HG03066 (cell line): ENCODE data around the gene SOX15.
"Not testable (repeated sequence)": the region's sequence is repeated elsewhere in the genome, so short reads cannot be mapped to it uniquely, and the experiment has no call there.

ENCODE experiments used
- ATAC-seq: cut with Tn5 transposase; IDR thresholded peaks from one replicate; pipeline ENCODE4 v1.9.1; 2021; ENCODE audit warnings: low read depth; ENCODE audit not compliant: unreplicated experiment

Gene SOX15

GRCh38 chr17:7611635-7612293, 21.9 kb upstream of the SOX15 start:
- ATAC-seq = no peak

DNA sequence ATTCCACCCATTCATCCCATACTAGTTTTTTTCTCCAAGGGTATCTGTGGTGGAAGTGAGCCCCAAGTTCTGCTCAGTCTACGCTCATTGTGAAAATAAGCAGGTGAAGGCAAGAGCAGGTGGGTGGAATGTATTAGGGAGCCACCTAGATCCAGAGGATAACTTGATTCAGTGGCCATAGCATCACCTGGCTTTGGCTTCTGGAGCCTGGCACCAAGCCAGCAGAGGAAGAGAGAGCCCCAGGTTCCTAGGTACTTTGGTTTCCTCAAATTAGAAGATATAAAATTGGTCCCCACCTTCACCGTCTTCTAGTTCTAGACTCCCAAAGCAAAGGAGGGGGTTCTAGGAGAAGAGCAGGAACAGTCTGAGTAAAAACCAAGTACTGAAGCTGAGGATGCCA, 20.7 kb upstream of the SOX15 start:
- ATAC-seq = no peak

GRCh38 chr17:7606280-7606679, 16.4 kb upstream of the SOX15 start:
- no peak for ATAC-seq

- not testable (repeated sequence) for ATAC-seq
These were observed 7.7 kb upstream of the SOX15 start for GRCh38 chr17:7597561-7597960.

DNA sequence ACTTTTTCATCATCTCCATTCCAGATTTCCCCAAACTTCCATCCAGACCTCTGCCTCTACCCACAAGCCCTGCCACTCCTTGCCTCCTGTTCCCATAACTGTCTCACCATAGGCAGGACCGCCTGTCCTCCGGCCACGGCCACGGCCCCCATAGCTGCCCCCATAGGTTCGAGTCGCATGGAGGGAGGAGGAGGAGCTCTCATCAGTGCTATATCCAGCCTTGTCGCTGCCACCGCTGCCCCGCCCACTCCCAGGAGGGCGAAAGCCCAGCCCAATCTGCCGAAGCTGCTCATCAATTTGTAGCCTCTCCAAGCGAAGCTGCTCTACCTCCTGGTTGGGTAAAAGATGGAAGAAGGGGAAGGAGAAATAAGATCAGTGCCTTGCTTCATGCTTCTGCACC, 3.4 kb upstream of the SOX15 start:
- no peak for ATAC-seq

GRCh38 chr17:7592422-7593021, 2.6 kb upstream of the SOX15 start:
- ATAC-seq = no peak

GRCh38 chr17:7591596-7591995, 1.7 kb upstream of the SOX15 start:
- ATAC-seq = no peak

DNA sequence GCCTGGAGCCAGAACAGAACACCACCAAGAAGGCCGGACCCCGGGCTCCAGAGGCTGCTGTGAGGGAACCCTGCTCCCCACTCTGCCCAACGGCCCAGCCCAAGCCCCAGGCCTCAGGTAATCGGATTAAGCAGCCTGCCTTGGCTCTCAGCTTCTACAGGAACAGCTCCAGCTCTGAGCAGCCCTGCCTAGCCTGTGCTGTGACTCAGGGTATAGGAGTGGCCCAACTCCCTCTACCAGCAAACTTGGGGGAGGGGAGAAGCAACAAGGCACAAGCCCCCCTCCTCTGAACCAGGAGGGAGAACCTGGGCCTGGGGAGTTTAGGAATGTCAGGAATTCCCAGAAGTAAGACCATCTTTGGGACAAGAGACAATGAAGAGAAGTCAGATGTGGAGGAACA, 849 bp upstream of the SOX15 start:
- ATAC-seq = no peak

- no peak for ATAC-seq
These were observed 558 bp downstream of the SOX15 start for GRCh38 chr17:7589204-7589868.

GRCh38 chr17:7588553-7589203, 1.2 kb downstream of the SOX15 start:
- ATAC-seq = no peak

DNA sequence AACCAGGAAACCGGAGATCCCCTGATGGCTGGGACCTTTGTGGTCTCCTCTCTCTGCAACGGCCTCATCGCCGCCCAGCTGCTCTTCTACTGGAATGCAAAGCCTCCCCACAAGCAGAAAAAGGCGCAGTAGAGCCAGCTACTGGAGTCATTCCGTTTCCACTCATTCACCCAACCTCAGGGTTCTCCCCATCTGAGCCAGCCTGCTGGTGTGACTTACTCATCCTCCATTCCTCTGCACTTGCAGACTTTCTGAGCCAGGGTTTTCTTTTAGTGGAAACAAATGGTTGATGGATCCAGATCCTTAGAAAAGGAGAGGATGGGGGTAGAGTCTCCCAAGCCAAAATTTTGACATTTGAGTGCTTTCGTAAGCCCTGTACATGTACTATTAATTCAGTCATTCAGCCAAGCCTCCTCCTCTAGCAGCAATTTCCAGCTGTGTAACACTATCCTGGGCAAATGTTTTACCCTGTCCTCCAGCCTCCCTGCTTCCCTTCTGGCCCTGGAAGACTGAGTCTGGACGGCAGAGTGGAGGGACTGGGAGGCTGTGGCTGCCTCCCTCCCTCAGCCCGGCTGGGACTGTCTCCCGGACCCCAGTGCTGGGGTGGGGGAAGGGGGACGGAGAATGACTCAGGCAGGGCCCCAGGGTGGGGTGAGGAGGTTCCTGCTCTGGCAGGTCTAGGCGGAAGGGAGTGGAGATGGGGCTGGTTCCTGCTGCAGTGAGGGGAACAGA, 2.3 kb downstream of the SOX15 start:
- no peak for ATAC-seq

- no peak for ATAC-seq
These were observed 3.0 kb downstream of the SOX15 start for GRCh38 chr17:7586673-7587419.

DNA sequence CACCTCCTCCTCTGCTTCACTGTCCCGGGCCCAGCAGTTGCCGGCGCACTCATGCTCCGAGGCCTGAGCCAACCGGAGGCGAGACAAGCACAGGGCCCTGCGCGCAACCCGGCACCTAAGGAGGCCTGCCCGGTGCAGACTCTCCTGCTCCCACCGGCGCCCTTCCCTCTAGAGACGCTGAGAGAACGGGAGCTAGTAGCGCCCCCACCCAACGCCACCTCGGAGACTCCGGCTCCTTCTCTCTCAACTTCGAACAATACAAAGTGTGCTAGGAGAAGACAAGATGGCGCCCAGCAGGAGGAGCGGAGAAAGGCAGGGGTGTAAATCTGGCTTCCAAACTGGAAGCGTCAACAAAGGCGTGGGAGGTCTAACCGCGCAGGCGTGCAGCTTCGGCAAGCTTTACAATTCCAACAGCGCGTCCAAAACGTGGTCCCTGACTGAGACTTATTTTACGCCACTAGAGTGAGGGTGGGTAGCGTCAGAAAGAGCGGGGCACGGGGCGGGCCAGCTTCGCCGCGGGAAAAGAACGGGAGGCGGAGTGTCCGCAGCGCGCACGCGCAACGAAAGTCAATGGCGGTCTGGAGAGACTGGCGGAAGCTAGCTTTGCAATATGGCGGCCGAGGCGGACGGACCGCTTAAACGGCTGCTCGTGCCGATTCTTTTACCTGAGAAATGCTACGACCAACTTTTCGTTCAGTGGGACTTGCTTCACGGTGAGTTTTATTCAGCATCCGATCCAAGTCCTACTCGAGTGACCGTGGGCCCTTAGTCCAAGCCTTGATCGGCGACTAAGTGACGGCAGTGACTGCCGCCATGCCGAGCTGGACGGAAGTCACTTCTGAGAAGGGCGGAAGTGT, 6.4 kb downstream of the SOX15 start, which contains the start of gene MPDU1:
MPDU1 (plus strand) TSS at position 600 of the 857 bp plus-strand sequence; CDS start at position 611, 11 bp downstream.
- ATAC-seq = peak; percentile 64

- no peak for ATAC-seq
These were observed 7.3 kb downstream of the SOX15 start for GRCh38 chr17:7582396-7583252.

- ATAC-seq = no peak
These were observed 9.0 kb downstream of the SOX15 start for GRCh38 chr17:7580604-7581575.

DNA sequence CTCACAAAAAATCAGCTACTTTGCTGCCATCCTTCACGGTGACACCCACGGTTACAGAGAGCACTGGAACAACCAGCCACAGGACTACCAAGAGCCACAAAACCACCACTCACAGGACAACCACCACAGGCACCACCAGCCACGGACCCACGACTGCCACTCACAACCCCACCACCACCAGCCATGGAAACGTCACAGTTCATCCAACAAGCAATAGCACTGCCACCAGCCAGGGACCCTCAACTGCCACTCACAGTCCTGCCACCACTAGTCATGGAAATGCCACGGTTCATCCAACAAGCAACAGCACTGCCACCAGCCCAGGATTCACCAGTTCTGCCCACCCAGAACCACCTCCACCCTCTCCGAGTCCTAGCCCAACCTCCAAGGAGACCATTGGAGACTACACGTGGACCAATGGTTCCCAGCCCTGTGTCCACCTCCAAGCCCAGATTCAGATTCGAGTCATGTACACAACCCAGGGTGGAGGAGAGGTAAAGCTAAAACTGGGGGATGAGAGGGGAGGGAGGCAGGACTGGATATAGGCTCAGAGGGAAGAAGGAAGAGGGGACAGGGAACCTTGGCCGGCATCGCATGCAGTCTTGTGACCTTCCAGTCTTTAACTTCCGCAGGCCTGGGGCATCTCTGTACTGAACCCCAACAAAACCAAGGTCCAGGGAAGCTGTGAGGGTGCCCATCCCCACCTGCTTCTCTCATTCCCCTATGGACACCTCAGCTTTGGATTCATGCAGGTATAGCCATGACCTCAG, 9.9 kb downstream of the SOX15 start:
- no peak for ATAC-seq
